HG03354 (cell line): ENCODE measurements around the gene DIP2C.
"Not testable (repeated sequence)": the region's sequence is repeated elsewhere in the genome, so short reads cannot be mapped to it uniquely, and the experiment has no call there.

Experiments
- ATAC-seq: cut with Tn5 transposase; IDR thresholded peaks from one replicate; pipeline ENCODE4 v1.9.1; 2021; ENCODE audit warnings: mild to moderate bottlenecking; ENCODE audit not compliant: unreplicated experiment, poor library complexity, severe bottlenecking

Gene DIP2C

GRCh38 chr10:703118-703517 lies 13.7 kb upstream of the DIP2C start:
- no peak for ATAC-seq

GRCh38 chr10:700183-700582 lies 10.7 kb upstream of the DIP2C start:
- ATAC-seq, result not testable (repeated sequence)

GRCh38 chr10:697097-697875 lies 7.8 kb upstream of the DIP2C start:
- ATAC-seq, result no peak

GRCh38 chr10:695396-695795 lies 5.9 kb upstream of the DIP2C start:
- no peak for ATAC-seq

- ATAC-seq, result no peak
These were observed 4.0 kb upstream of the DIP2C start for GRCh38 chr10:693506-693905.

GRCh38 chr10:692682-693351 lies 3.3 kb upstream of the DIP2C start:
- no peak for ATAC-seq

- no peak for ATAC-seq
These were observed 1.7 kb upstream of the DIP2C start for GRCh38 chr10:691216-691615.

- ATAC-seq, result no peak
These were observed 1.1 kb upstream of the DIP2C start for GRCh38 chr10:690372-691161.

- ATAC-seq, result no peak
These were observed 382 bp downstream of the DIP2C start for GRCh38 chr10:689121-689451.

GRCh38 chr10:688312-689120 lies 952 bp downstream of the DIP2C start:
- no peak for ATAC-seq

GRCh38 chr10:687583-688311 lies 1.7 kb downstream of the DIP2C start:
- no peak for ATAC-seq

GRCh38 chr10:686155-686931 lies 3.1 kb downstream of the DIP2C start:
- ATAC-seq, result no peak

GRCh38 chr10:685613-686012 lies 3.9 kb downstream of the DIP2C start:
- ATAC-seq, result no peak

GRCh38 chr10:683448-684071 lies 5.9 kb downstream of the DIP2C start:
- ATAC-seq, result no peak

GRCh38 chr10:682931-683447 lies 6.5 kb downstream of the DIP2C start:
- no peak for ATAC-seq

- ATAC-seq, result no peak
These were observed 7.7 kb downstream of the DIP2C start for GRCh38 chr10:681670-682318.

- no peak for ATAC-seq
These were observed 8.7 kb downstream of the DIP2C start for GRCh38 chr10:680745-681144.
